ENCODE data around the gene TMPRSS15.

TMPRSS15 gene

DNA sequence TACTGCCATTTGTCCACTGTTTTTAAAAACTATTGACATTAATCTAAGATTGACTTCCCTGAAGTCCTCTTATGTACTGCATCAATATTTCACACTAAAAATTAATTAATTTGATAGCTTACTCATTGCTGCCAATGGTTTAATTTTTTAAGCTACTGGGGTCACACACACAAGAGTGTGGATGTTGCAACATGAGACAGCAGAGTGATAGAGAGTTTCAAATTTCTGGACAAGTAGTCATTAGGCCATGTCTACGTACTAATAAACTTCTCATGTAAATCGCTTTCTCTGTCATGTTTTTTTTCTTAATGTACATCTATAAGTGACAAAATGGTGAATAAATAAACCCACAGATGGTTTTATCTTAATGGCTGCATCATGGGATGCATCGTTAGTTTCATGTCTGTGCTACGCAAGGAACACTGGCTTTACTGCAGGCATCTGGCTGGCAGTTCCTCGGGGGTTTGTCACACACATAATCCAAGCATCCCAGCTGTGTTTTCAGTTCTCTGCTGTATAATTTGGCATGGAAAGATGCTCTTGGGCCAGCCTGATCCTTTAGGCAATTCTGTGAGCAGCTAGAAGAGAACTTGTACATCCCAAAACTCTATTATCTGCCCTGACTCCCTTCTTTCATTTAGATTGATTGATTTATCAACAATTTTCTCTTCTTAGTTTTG, 175.4 kb downstream of the TMPRSS15 start:
- no peak overlapping the region for H3K4me3 ChIP-seq (ENCODE audit: low read length)
- TF ChIP-seq, protein P1, sequence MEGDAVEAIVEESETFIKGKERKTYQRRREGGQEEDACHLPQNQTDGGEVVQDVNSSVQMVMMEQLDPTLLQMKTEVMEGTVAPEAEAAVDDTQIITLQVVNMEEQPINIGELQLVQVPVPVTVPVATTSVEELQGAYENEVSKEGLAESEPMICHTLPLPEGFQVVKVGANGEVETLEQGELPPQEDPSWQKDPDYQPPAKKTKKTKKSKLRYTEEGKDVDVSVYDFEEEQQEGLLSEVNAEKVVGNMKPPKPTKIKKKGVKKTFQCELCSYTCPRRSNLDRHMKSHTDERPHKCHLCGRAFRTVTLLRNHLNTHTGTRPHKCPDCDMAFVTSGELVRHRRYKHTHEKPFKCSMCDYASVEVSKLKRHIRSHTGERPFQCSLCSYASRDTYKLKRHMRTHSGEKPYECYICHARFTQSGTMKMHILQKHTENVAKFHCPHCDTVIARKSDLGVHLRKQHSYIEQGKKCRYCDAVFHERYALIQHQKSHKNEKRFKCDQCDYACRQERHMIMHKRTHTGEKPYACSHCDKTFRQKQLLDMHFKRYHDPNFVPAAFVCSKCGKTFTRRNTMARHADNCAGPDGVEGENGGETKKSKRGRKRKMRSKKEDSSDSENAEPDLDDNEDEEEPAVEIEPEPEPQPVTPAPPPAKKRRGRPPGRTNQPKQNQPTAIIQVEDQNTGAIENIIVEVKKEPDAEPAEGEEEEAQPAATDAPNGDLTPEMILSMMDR (conservative IDR thresholded peaks at IDR 0.05; ENCODE audit: low read depth, low read length), result no peak
- DNase-seq (ENCODE audit: low read depth), result no peak

DNA sequence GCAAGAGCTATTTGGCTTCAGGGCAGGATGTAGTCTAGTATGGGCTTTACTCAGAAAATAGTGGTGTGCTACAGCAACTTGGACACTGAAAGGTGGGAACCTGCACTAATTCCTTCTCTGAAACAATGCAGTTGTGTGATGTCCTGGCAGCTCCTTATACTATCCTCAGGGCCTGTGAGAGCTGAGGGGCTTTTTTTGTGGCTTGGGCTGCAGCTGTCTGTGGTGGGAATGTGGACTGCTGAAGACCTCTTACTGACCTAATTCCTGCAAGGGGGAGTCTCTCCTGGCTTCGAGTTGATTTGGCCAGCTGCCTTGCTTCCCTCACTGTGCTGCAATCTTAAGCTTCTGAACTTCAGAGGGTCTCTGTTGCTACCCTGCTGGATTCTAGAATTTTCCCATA, 181.2 kb downstream of the TMPRSS15 start:
- DNase-seq (ENCODE audit: low read depth), result no peak
- TF ChIP-seq, protein P1 (conservative IDR thresholded peaks at IDR 0.05; ENCODE audit: low read depth, low read length), result no peak
- H3K4me3 ChIP-seq (ENCODE audit: low read length), result no peak overlapping the region

DNA sequence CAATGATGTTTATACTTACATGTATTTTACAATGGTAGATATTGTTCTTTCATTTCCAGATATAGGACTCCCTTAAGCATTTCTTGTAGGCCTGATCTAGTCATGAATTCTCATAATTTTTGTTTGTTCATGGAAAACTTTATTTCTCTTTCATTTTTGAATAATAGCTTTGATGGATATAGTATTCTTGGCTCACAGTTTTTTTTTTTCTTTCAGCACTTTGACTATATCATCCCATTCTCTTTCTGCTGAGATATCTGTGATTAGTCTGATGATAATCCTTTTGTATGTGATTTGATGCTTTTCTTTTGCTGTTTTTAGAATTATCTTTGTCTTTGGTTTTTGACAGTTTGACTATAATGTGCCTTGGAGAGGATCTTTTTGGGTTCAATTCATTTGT, 183.1 kb downstream of the TMPRSS15 start:
- H3K4me3 ChIP-seq (ENCODE audit: low read length), result no peak overlapping the region
- no peak for DNase-seq (ENCODE audit: low read depth)
- TF ChIP-seq, protein P1 (conservative IDR thresholded peaks at IDR 0.05; ENCODE audit: low read depth, low read length), result no peak

All from retinal pigment epithelial cell (primary cell).